SKM-1 treated with dmso at 0.1 percent for 144 hours (cell line): ENCODE data around the gene CDH4.
"Not testable (repeated sequence)": the region's sequence is repeated elsewhere in the genome, so short reads cannot be mapped to it uniquely, and the experiment has no call there.

Experiments used
- DNase-seq: peaks from one replicate; lab custom pipeline; 2025; ENCODE audit not compliant: unreplicated experiment; lab: John Stamatoyannopoulos, UW

CDH4 gene

GRCh38 chr20:61413752-61414151 lies 161.7 kb downstream of the CDH4 start:
- no peak for DNase-seq

GRCh38 chr20:61414455-61414991 lies 162.5 kb downstream of the CDH4 start:
- no peak for DNase-seq

- no peak for DNase-seq
Measured at GRCh38 chr20:61416546-61416945, 164.5 kb downstream of the CDH4 start.

GRCh38 chr20:61417221-61417941 lies 165.3 kb downstream of the CDH4 start:
- DNase-seq = no peak

- no peak for DNase-seq
Measured at GRCh38 chr20:61419010-61419409, 166.9 kb downstream of the CDH4 start.

GRCh38 chr20:61419501-61419900 lies 167.4 kb downstream of the CDH4 start:
- DNase-seq = no peak

- no peak for DNase-seq
Measured at GRCh38 chr20:61420056-61420455, 168.0 kb downstream of the CDH4 start.

GRCh38 chr20:61420781-61421180 lies 168.7 kb downstream of the CDH4 start:
- no peak for DNase-seq

GRCh38 chr20:61422636-61423425 lies 170.8 kb downstream of the CDH4 start:
- no peak for DNase-seq

- no peak for DNase-seq
Measured at GRCh38 chr20:61424011-61424627, 172.1 kb downstream of the CDH4 start.

- no peak for DNase-seq
Measured at GRCh38 chr20:61424628-61425420, 172.8 kb downstream of the CDH4 start.

GRCh38 chr20:61425541-61425991 lies 173.5 kb downstream of the CDH4 start:
- not testable (repeated sequence) for DNase-seq

GRCh38 chr20:61426352-61426751 lies 174.3 kb downstream of the CDH4 start:
- no peak for DNase-seq

GRCh38 chr20:61429458-61430227 lies 177.6 kb downstream of the CDH4 start:
- no peak for DNase-seq

GRCh38 chr20:61430228-61430624 lies 178.2 kb downstream of the CDH4 start:
- DNase-seq = no peak

- no peak for DNase-seq
Measured at GRCh38 chr20:61433176-61433575, 181.1 kb downstream of the CDH4 start.

GRCh38 chr20:61433816-61434215 lies 181.8 kb downstream of the CDH4 start:
- no peak for DNase-seq

- DNase-seq = no peak
Measured at GRCh38 chr20:61434341-61434781, 182.3 kb downstream of the CDH4 start.

GRCh38 chr20:61435184-61435822 lies 183.2 kb downstream of the CDH4 start:
- no peak for DNase-seq

GRCh38 chr20:61435823-61436220 lies 183.8 kb downstream of the CDH4 start:
- no peak for DNase-seq
